Measurements from ENCODE around the gene HOXC10.

HOXC10 gene

GRCh38 chr12:53960187-53961024, 24.5 kb upstream of the HOXC10 start:
- Histone ChIP-seq H3K9me3 (replicated peaks in 1 of 11) (peaks cover 5 to 66% (median 39%) of the 10 kb centered on the region in 11 experiments; a peak in 19 of 22 replicates), H3K9ac (no peak overlapping the region), H3K27ac (no peak overlapping the region), H3K4me1 (peaks cover 0 to 9% (median 8%) of the 10 kb centered on the region in 10 experiments; a peak in 9 of 20 replicates), H3K4me3 (no peak overlapping the region), H3K36me3 (no peaks in the 10 kb centered on the region), H3K4me2 (no peak overlapping the region), H3K27me3 (peaks cover 100% of the 10 kb centered on the region in 11 experiments), H4K20me1 (peaks cover 0 to 89% (median 64%) of the 10 kb centered on the region in 11 experiments; a peak in 16 of 22 replicates)
- no peak for TF ChIP-seq Cebpa-rat (IDR thresholded peaks at IDR 0.05)

- no peak overlapping the region for H3K9ac ChIP-seq
- H3K4me3 ChIP-seq, result no peak overlapping the region
- peaks cover 5 to 66% (median 35%) of the 10 kb centered on the region in 11 experiments; a peak in 18 of 22 replicates for H3K9me3 ChIP-seq (replicated peaks in 1 of 11)
- H3K4me2 ChIP-seq, result no peak overlapping the region
- peaks cover 0 to 90% (median 65%) of the 10 kb centered on the region in 11 experiments; a peak in 16 of 22 replicates for H4K20me1 ChIP-seq
- peaks cover 100% of the 10 kb centered on the region in 11 experiments for H3K27me3 ChIP-seq
- H3K36me3 ChIP-seq, result no peaks in the 10 kb centered on the region
- no peak overlapping the region for H3K27ac ChIP-seq
- H3K4me1 ChIP-seq, result peaks cover 0 to 9% (median 8%) of the 10 kb centered on the region in 10 experiments; a peak in 9 of 20 replicates
- no peak for TF ChIP-seq Cebpa-rat (IDR thresholded peaks at IDR 0.05)
Measured at GRCh38 chr12:53961025-53961761, 23.8 kb upstream of the HOXC10 start.

GRCh38 chr12:53963005-53963404, 21.9 kb upstream of the HOXC10 start:
- H3K4me1 ChIP-seq, result peaks cover 0 to 8% (median 0%) of the 10 kb centered on the region in 10 experiments; a peak in 1 of 20 replicates
- H3K27ac ChIP-seq, result no peak overlapping the region
- H3K4me3 ChIP-seq, result no peak overlapping the region
- H3K9ac ChIP-seq, result no peak overlapping the region
- no peaks in the 10 kb centered on the region for H3K36me3 ChIP-seq
- peaks cover 5 to 65% (median 35%) of the 10 kb centered on the region in 11 experiments; a peak in 18 of 22 replicates for H3K9me3 ChIP-seq (replicated peaks in 1 of 11)
- no peak for TF ChIP-seq Cebpa-rat (IDR thresholded peaks at IDR 0.05)
- H4K20me1 ChIP-seq, result peaks cover 0 to 90% (median 65%) of the 10 kb centered on the region in 11 experiments; a peak in 16 of 22 replicates
- peaks cover 100% of the 10 kb centered on the region in 11 experiments for H3K27me3 ChIP-seq
- no peak overlapping the region for H3K4me2 ChIP-seq

- Histone ChIP-seq H3K4me1 (peaks cover 0 to 8% (median 0%) of the 10 kb centered on the region in 10 experiments; a peak in 1 of 20 replicates), H3K4me3 (peak overlapping the region in 1 of 10 experiments; percentile 2; a peak in 1 of 20 replicates), H4K20me1 (peaks cover 0 to 92% (median 72%) of the 10 kb centered on the region in 11 experiments; a peak in 16 of 22 replicates), H3K36me3 (no peaks in the 10 kb centered on the region), H3K9ac (no peak overlapping the region), H3K27ac (no peak overlapping the region), H3K27me3 (peaks cover 100% of the 10 kb centered on the region in 11 experiments), H3K9me3 (replicated peaks in 1 of 11) (peaks cover 5 to 65% (median 35%) of the 10 kb centered on the region in 11 experiments; a peak in 18 of 22 replicates), H3K4me2 (no peak overlapping the region)
- TF ChIP-seq Cebpa-rat (IDR thresholded peaks at IDR 0.05), result no peak
Measured at GRCh38 chr12:53963434-53964314, 21.3 kb upstream of the HOXC10 start.

GRCh38 chr12:53964315-53964713, 20.6 kb upstream of the HOXC10 start:
- H3K4me3 ChIP-seq, result no peak overlapping the region
- peaks cover 0 to 8% (median 0%) of the 10 kb centered on the region in 10 experiments; a peak in 1 of 20 replicates for H3K4me1 ChIP-seq
- no peak for TF ChIP-seq Cebpa-rat (IDR thresholded peaks at IDR 0.05)
- H3K9me3 ChIP-seq (replicated peaks in 1 of 11), result peaks cover 5 to 62% (median 35%) of the 10 kb centered on the region in 11 experiments; a peak in 18 of 22 replicates
- no peak overlapping the region for H3K9ac ChIP-seq
- peaks cover 0 to 93% (median 75%) of the 10 kb centered on the region in 11 experiments; a peak in 16 of 22 replicates for H4K20me1 ChIP-seq
- H3K4me2 ChIP-seq, result peak overlapping the region in 2 of 11 experiments; percentile 8 to 60; a peak in 3 of 22 replicates
- H3K27ac ChIP-seq, result no peak overlapping the region
- H3K36me3 ChIP-seq, result no peaks in the 10 kb centered on the region
- peaks cover 100% of the 10 kb centered on the region in 11 experiments for H3K27me3 ChIP-seq

GRCh38 chr12:53965281-53966084, 19.5 kb upstream of the HOXC10 start:
- Histone ChIP-seq H3K9me3 (replicated peaks in 1 of 11) (peaks cover 5 to 50% (median 24%) of the 10 kb centered on the region in 11 experiments; a peak in 18 of 22 replicates), H4K20me1 (peaks cover 0 to 95% (median 79%) of the 10 kb centered on the region in 11 experiments; a peak in 17 of 22 replicates), H3K4me1 (peaks cover 0 to 8% (median 0%) of the 10 kb centered on the region in 10 experiments; a peak in 1 of 20 replicates), H3K27me3 (peaks cover 100% of the 10 kb centered on the region in 11 experiments), H3K4me2 (no peak overlapping the region), H3K4me3 (no peak overlapping the region), H3K9ac (no peak overlapping the region), H3K27ac (no peak overlapping the region), H3K36me3 (no peaks in the 10 kb centered on the region)
- no peak for TF ChIP-seq Cebpa-rat (IDR thresholded peaks at IDR 0.05)

- Histone ChIP-seq H3K4me1 (peaks cover 0 to 8% (median 0%) of the 10 kb centered on the region in 10 experiments; a peak in 1 of 20 replicates), H4K20me1 (peaks cover 0 to 98% (median 77%) of the 10 kb centered on the region in 11 experiments; a peak in 17 of 22 replicates), H3K36me3 (no peaks in the 10 kb centered on the region), H3K4me3 (no peak overlapping the region), H3K9me3 (replicated peaks in 1 of 11) (peaks cover 5 to 45% (median 22%) of the 10 kb centered on the region in 11 experiments; a peak in 18 of 22 replicates), H3K9ac (no peak overlapping the region), H3K4me2 (no peak overlapping the region), H3K27ac (no peak overlapping the region), H3K27me3 (peaks cover 100% of the 10 kb centered on the region in 11 experiments)
- no peak for TF ChIP-seq Cebpa-rat (IDR thresholded peaks at IDR 0.05)
Measured at GRCh38 chr12:53966085-53966384, 18.9 kb upstream of the HOXC10 start.

Data from BLaER1 treated with 17β-estradiol and CSF1 and Interleukin-3, amounts not matched to agents 10 nM and 100 nM (cell line).